HT1080 (cell line): Measurements from ENCODE around the gene ULK4. TPM values are rescaled to one million over a fixed set of nuclear protein-coding genes. Genes with fewer than 3 reads are reported as not detected.
"Not testable (repeated sequence)": the region's sequence is repeated elsewhere in the genome, so short reads cannot be mapped to it uniquely, and the experiment has no call there.

Source experiments
- DNase-seq: peaks from one replicate; pipeline ENCODE4 v3.0.0-alpha.2; 2015; ENCODE audit warnings: low read depth
- total RNA-seq: library from RNA; depleted of rRNA; stranded (reverse); fragments of >200 nt; shearing (Covaris generic); gene quantifications from 2 replicates; pipeline ENCODE4 v1.2.3, GENCODE V29; 2014

The ULK4 gene
- total RNA-seq, 1 experiment from 2014 or later: 4.8 TPM

- no peak for DNase-seq
These were observed 454.4 kb downstream of the ULK4 start for GRCh38 chr3:41507336-41508062.

GRCh38 chr3:41503998-41504623 is 457.8 kb downstream of the ULK4 start:
- DNase-seq: no peak

GRCh38 chr3:41502481-41502880 is 459.4 kb downstream of the ULK4 start:
- no peak for DNase-seq

GRCh38 chr3:41502023-41502422 is 459.9 kb downstream of the ULK4 start:
- no peak for DNase-seq

GRCh38 chr3:41498847-41499246 is 463.1 kb downstream of the ULK4 start:
- no peak for DNase-seq

GRCh38 chr3:41490360-41490759 is 471.5 kb downstream of the ULK4 start:
- DNase-seq: no peak

GRCh38 chr3:41489231-41489630 is 472.7 kb downstream of the ULK4 start:
- no peak for DNase-seq

- no peak for DNase-seq
These were observed 473.4 kb downstream of the ULK4 start for GRCh38 chr3:41488501-41488900.

GRCh38 chr3:41485484-41485883 is 476.4 kb downstream of the ULK4 start:
- DNase-seq: no peak

GRCh38 chr3:41482134-41482533 is 479.8 kb downstream of the ULK4 start:
- no peak for DNase-seq

GRCh38 chr3:41478278-41478677 is 483.6 kb downstream of the ULK4 start:
- no peak for DNase-seq

GRCh38 chr3:41477399-41478014 is 484.4 kb downstream of the ULK4 start:
- DNase-seq: no peak

- no peak for DNase-seq
These were observed 492.8 kb downstream of the ULK4 start for GRCh38 chr3:41469083-41469482.

- DNase-seq: no peak
These were observed 494.4 kb downstream of the ULK4 start for GRCh38 chr3:41467481-41467880.

- DNase-seq: no peak
These were observed 497.0 kb downstream of the ULK4 start for GRCh38 chr3:41464858-41465257.

- no peak for DNase-seq
These were observed 497.5 kb downstream of the ULK4 start for GRCh38 chr3:41464401-41464800.

- no peak for DNase-seq
These were observed 499.7 kb downstream of the ULK4 start for GRCh38 chr3:41462103-41462691.

GRCh38 chr3:41460736-41461135 is 501.2 kb downstream of the ULK4 start:
- DNase-seq: no peak

- DNase-seq: no peak
These were observed 504.7 kb downstream of the ULK4 start for GRCh38 chr3:41457176-41457575.

GRCh38 chr3:41456162-41456561 is 505.7 kb downstream of the ULK4 start:
- DNase-seq: no peak

GRCh38 chr3:41453618-41454017 is 508.3 kb downstream of the ULK4 start:
- DNase-seq: not testable (repeated sequence)
